ENCODE data around the gene KRT74. TPM values are rescaled to one million over a fixed set of nuclear protein-coding genes. Genes with fewer than 3 reads are reported as not detected.
A peak's percentile ranks its signal among the peaks of the same experiment; 100 is the strongest.

Gene KRT74
- total and polyA plus RNA-seq, 9 of the 15 experiments (the other 6 are each of a cell fraction or from before 2014, with no cell fraction given), result not detected

- no peak for TF ChIP-seq TSHZ1 (CRISPR knock-in tag; IDR thresholded peaks at IDR 0.05)
- no peak for TF ChIP-seq ZBTB12 (CRISPR knock-in tag; IDR thresholded peaks at IDR 0.05)
- TF ChIP-seq PHB2 (IDR thresholded peaks at IDR 0.05; ENCODE audit: low read depth), result no peak
- no peak for TF ChIP-seq COPS2 (conservative IDR thresholded peaks at IDR 0.05)
- TF ChIP-seq SIRT6 (IDR thresholded peaks at IDR 0.05; ENCODE audit: low read depth, low read length), result no peak
- no peak for TF ChIP-seq HSF4 (CRISPR knock-in tag; IDR thresholded peaks at IDR 0.05; ENCODE audit: borderline replicate concordance)
- no peak for TF ChIP-seq ERF (CRISPR knock-in tag; IDR thresholded peaks at IDR 0.05)
- TF ChIP-seq ZBTB11 (CRISPR knock-in tag; IDR thresholded peaks at IDR 0.05), result no peak
- peak; percentile 86 for TF ChIP-seq ZNF589 (CRISPR knock-in tag; IDR thresholded peaks at IDR 0.05; ENCODE audit: low read depth)
- TF ChIP-seq BACH1 (tag; IDR thresholded peaks at IDR 0.05), result peak; percentile 45; the same call in 1 of the 2 replicates
- TF ChIP-seq ZNF232 (CRISPR knock-in tag; IDR thresholded peaks at IDR 0.05), result no peak
- TF ChIP-seq LARP7 (IDR thresholded peaks at IDR 0.05), result no peak
- TF ChIP-seq ZNF24 (IDR thresholded peaks at IDR 0.05), result 0 out of 2 replicates have a peak, but pooled peaks have one; percentile 6
- TF ChIP-seq PURB (CRISPR knock-in tag; IDR thresholded peaks at IDR 0.05; ENCODE audit: low read depth), result no peak
- 0 out of 2 replicates have a peak, but pooled peaks have one; percentile 6 for TF ChIP-seq ZNF449 (CRISPR knock-in tag; IDR thresholded peaks at IDR 0.05)
- TF ChIP-seq KHSRP (IDR thresholded peaks at IDR 0.05), result no peak
- 0 out of 2 replicates have a peak, but pooled peaks have one; percentile 35 for TF ChIP-seq GABPA (tag; conservative IDR thresholded peaks at IDR 0.05; ENCODE audit: low read depth)
- TF ChIP-seq ZNF57 (CRISPR knock-in tag; IDR thresholded peaks at IDR 0.05), result no peak
- peak in 1 of 2 experiments; percentile 19; a peak in 1 of 4 replicates for TF ChIP-seq TRIM24 (IDR thresholded peaks at IDR 0.05)
Observed at GRCh38 chr12:52606581-52607218, 33.1 kb upstream of the KRT74 start (continued).
